ENCODE measurements around the gene CCDC182.

The CCDC182 gene

GRCh38 chr17:57697891-57698711 is 47.0 kb downstream of the CCDC182 start:
- no peak for DNase-seq (ENCODE audit: low read depth)

GRCh38 chr17:57697197-57697596 is 47.9 kb downstream of the CCDC182 start:
- no peak for DNase-seq (ENCODE audit: low read depth)

- no peak for DNase-seq (ENCODE audit: low read depth)
Measured at GRCh38 chr17:57696050-57696449, 49.0 kb downstream of the CCDC182 start.
